Naive thymus-derived CD4-positive, alpha-beta T cell (primary cell): ENCODE measurements around the gene DNMT3A. TPM values are rescaled to one million over a fixed set of nuclear protein-coding genes. Genes with fewer than 3 reads are reported as not detected.
A peak's percentile ranks its signal among the peaks of the same experiment; 100 is the strongest.

Experiments
- ATAC-seq: fragments of 150-1000 bp; cut with Tn5 transposase; 2 replicates; pipeline ENCODE4 v1.10.0; 2021; ENCODE audit warnings: mild to moderate bottlenecking, moderate library complexity
- CTCF ChIA-PET: fragments of 350-600 bp; sonication (Branson Sonifier 250); formaldehyde crosslinking; loops from one replicate; lab custom pipeline; 2021; ENCODE audit warnings: antibody characterized with exemption; lab: Charles Lee
- POLR2A ChIA-PET: fragments of 350-600 bp; sonication (Branson Sonifier 250); formaldehyde crosslinking; loops from one replicate; lab custom pipeline; 2021; ENCODE audit warnings: antibody characterized with exemption, inconsistent platforms; lab: Charles Lee
- DNase-seq, 9 donors: peaks; one replicate each; pipeline versions ENCODE4 v3.0.0 to v3.0.0-alpha.2; 2020 to 2022; ENCODE audit warnings: mixed read lengths in 1 of 9
- H3K27ac ChIP-seq: one replicate; pipeline ENCODE4 v1.7.0; 2013; ENCODE audit warnings: mild to moderate bottlenecking, low read depth, low read length, moderate library complexity
- H3K27me3 ChIP-seq, 2 donors: one replicate each; pipeline ENCODE4 v1.7.0; 2013; ENCODE audit warnings: low read length in 2 of 2, mild to moderate bottlenecking in 2 of 2, moderate library complexity in 2 of 2; ENCODE audit not compliant: control insufficient read depth in 2 of 2, insufficient read depth in 2 of 2
- H3K36me3 ChIP-seq, 3 experiments: 1 replicate in 2 of 3; 2 replicates in 1 of 3; pipeline ENCODE4 v1.7.0; 2013; ENCODE audit warnings: low read length in 3 of 3, mild to moderate bottlenecking in 3 of 3, moderate library complexity in 1 of 3; ENCODE audit not compliant: insufficient read depth in 3 of 3, control insufficient read depth in 2 of 3
- H3K4me1 ChIP-seq, 2 donors: one replicate each; pipeline ENCODE4 v1.7.0; 2013; ENCODE audit warnings: low read length in 2 of 2, mild to moderate bottlenecking in 2 of 2, moderate library complexity in 1 of 2; ENCODE audit not compliant: control insufficient read depth in 2 of 2, insufficient read depth in 2 of 2
- H3K4me3 ChIP-seq: 2 replicates; pipeline ENCODE4 v1.7.0; 2013; ENCODE audit warnings: mild to moderate bottlenecking, low read length
- H3K9me3 ChIP-seq, 3 experiments: 1 replicate in 2 of 3; 2 replicates in 1 of 3; pipeline ENCODE4 v1.7.0; 2013; ENCODE audit warnings: low read length in 3 of 3; ENCODE audit not compliant: control insufficient read depth in 2 of 3
- H3K27ac Mint-ChIP-seq, 9 donors: one replicate each; pipeline ENCODE4 v1.8.0; 2020 to 2022; ENCODE audit warnings: mixed read lengths in 9 of 9, mild to moderate bottlenecking in 8 of 9, moderate library complexity in 5 of 9, inconsistent platforms in 2 of 9
- H3K27me3 Mint-ChIP-seq, 5 donors: one replicate each; pipeline ENCODE4 v1.8.0; 2021 to 2022; ENCODE audit warnings: mixed read lengths in 5 of 5, mild to moderate bottlenecking in 1 of 5
- H3K36me3 Mint-ChIP-seq, 5 donors: one replicate each; pipeline ENCODE4 v1.8.0; 2020 to 2022; ENCODE audit warnings: mixed read lengths in 5 of 5, mild to moderate bottlenecking in 3 of 5, inconsistent platforms in 1 of 5
- H3K4me1 Mint-ChIP-seq, 7 donors: one replicate each; pipeline ENCODE4 v1.8.0; 2020 to 2022; ENCODE audit warnings: mixed read lengths in 7 of 7, mild to moderate bottlenecking in 3 of 7, inconsistent platforms in 1 of 7
- H3K4me3 Mint-ChIP-seq, 10 donors: one replicate each; pipeline ENCODE4 v1.8.0; 2020 to 2022; ENCODE audit warnings: mild to moderate bottlenecking in 10 of 10, mixed read lengths in 10 of 10, moderate library complexity in 6 of 10, inconsistent platforms in 2 of 10
- H3K9me3 Mint-ChIP-seq, 11 donors: one replicate each; pipeline ENCODE4 v1.8.0; 2020 to 2022; ENCODE audit warnings: mixed read lengths in 11 of 11, mild to moderate bottlenecking in 4 of 11, inconsistent platforms in 1 of 11, moderate library complexity in 1 of 11
- intact Hi-C, 2 donors: fragments of 100-400 bp; cut with micrococcal nuclease; formaldehyde crosslinking; loops; one replicate each; pipeline ENCODE4 v1.15.1; 2023
- polyA plus RNA-seq, 2 donors: library from polyadenylated mRNA; unstranded; fragments of 300-500 nt; fragmentation: Illumina TruSeq; gene quantifications; one replicate each; pipeline ENCODE4 v1.2.3, GENCODE V29; 2021
- total RNA-seq, 6 experiments: library from RNA in 5 of 6; stranded (reverse) in 5 of 6; gene quantifications; 1 replicate in 5 of 6; 2 replicates in 1 of 6; pipeline ENCODE4 v1.2.3 and lab custom pipeline; 2021 to 2026

DNMT3A gene
- total and polyA plus RNA-seq, 7 experiments from 2014 or later: 19.4 to 117 (median 80.7) TPM

- H3K27ac ChIP-seq: peak overlapping the region; percentile 69
- peak overlapping the region; percentile 49 to 95 (median 79) for H3K27ac Mint-ChIP-seq
- H3K27me3 Mint-ChIP-seq: no peaks in the 10 kb centered on the region
- peaks cover 0 to 3% (median 0%) of the 10 kb centered on the region in 5 donors for H3K36me3 Mint-ChIP-seq
- H3K4me3 Mint-ChIP-seq: peak overlapping the region; percentile 58 to 89 (median 81)
- no peaks in the 10 kb centered on the region for H3K9me3 ChIP-seq
- intact Hi-C loops: loop anchor here (5.0 to 10.0 kb wide), 3 partner anchors 37 to 538 kb away; partner anchors contain the start of genes ASXL2 (in 1 of the 2) and DTNB (in 1 of the 2)
- H3K4me1 ChIP-seq: peaks cover 7 to 57% of the 10 kb centered on the region in 2 donors
- H3K36me3 ChIP-seq: no peaks in the 10 kb centered on the region
- DNase-seq (peak in 4 of 9 donors; percentile 23 to 44 (median 34)), ATAC-seq (no peak)
- peaks cover 41 to 55% (median 48%) of the 10 kb centered on the region in 7 donors for H3K4me1 Mint-ChIP-seq
- POLR2A ChIA-PET: interaction anchor here (0.6 to 2.3 kb wide), 10 partner anchors 13 to 66 kb away, joined by 3 to 8 read pairs (median 3); no protein-coding TSS in a partner anchor
- no peaks in the 10 kb centered on the region for H3K27me3 ChIP-seq
- H3K4me3 ChIP-seq: no peak overlapping the region
- no peaks in the 10 kb centered on the region for H3K9me3 Mint-ChIP-seq
- CTCF ChIA-PET: interaction anchor here (3.1 kb wide), 1 partner anchor 25 kb away, joined by 18 read pairs; no protein-coding TSS in a partner anchor
Measured at GRCh38 chr2:25339791-25340180, 1.9 kb downstream of the DNMT3A start.

GRCh38 chr2:25339211-25339674 is 2.5 kb downstream of the DNMT3A start:
- no peaks in the 10 kb centered on the region for H3K9me3 ChIP-seq
- peak overlapping the region; percentile 69 for H3K27ac ChIP-seq
- ATAC-seq (no peak), DNase-seq (no peak)
- H3K27me3 Mint-ChIP-seq: no peaks in the 10 kb centered on the region
- H3K36me3 Mint-ChIP-seq: peaks cover 0 to 3% (median 0%) of the 10 kb centered on the region in 5 donors
- H3K9me3 Mint-ChIP-seq: no peaks in the 10 kb centered on the region
- ChIA-PET CTCF (interaction anchor here (1.5 to 3.1 kb wide), 2 partner anchors 24 to 30 kb away, joined by 5 to 18 read pairs; no protein-coding TSS in a partner anchor), POLR2A (interaction anchor here (0.6 to 3.1 kb wide), 8 partner anchors 30 to 88 kb away, joined by 3 to 8 read pairs (median 6); no protein-coding TSS in a partner anchor)
- no peak overlapping the region for H3K4me3 ChIP-seq
- peak overlapping the region; percentile 58 to 89 (median 81) for H3K4me3 Mint-ChIP-seq
- peak overlapping the region; percentile 49 to 95 (median 87) for H3K27ac Mint-ChIP-seq
- H3K4me1 Mint-ChIP-seq: peaks cover 46 to 60% (median 54%) of the 10 kb centered on the region in 7 donors
- intact Hi-C loops: loop anchor here in 1 of 2 donors (5.0 kb wide), 1 partner anchor 37 kb away; no protein-coding TSS in a partner anchor
- H3K4me1 ChIP-seq: peaks cover 12 to 61% of the 10 kb centered on the region in 2 donors
- no peaks in the 10 kb centered on the region for H3K27me3 ChIP-seq
- no peaks in the 10 kb centered on the region for H3K36me3 ChIP-seq

DNA sequence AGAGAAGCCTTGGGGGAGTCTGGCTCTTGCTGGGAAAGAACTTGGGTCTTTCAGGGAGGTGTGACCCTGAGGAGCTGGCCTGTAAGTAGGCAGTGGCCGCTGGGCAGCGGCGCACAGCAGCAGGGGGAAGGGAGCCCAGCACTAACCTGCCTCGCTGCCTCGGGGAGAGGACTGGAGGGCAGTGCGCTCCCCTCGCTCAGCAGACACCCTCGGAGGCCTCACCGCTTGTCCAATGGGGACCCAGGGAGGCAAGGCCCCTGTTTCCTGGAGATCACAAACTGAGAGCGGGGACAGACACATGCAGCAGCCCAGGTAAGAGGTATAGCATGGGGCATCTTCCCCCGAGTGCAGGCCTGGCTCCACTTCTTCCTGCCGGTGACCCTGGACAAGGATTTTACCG is 3.3 kb downstream of the DNMT3A start:
- ChIA-PET CTCF (interaction anchor here (0.7 to 3.1 kb wide), 3 partner anchors 9 to 29 kb away, joined by 3 to 18 read pairs (median 5); no protein-coding TSS in a partner anchor), POLR2A (interaction anchor here (0.6 to 3.1 kb wide), 10 partner anchors 15 to 87 kb away, joined by 3 to 13 read pairs (median 8); no protein-coding TSS in a partner anchor)
- intact Hi-C loops: loop anchor here in 1 of 2 donors (5.0 kb wide), 1 partner anchor 36 kb away; no protein-coding TSS in a partner anchor
- no peak overlapping the region for H3K4me3 ChIP-seq
- peak overlapping the region in 8 of 9 donors; percentile 74 to 96 (median 90) for H3K27ac Mint-ChIP-seq
- H3K4me1 ChIP-seq: peaks cover 19 to 69% of the 10 kb centered on the region in 2 donors
- H3K27ac ChIP-seq: peak overlapping the region; percentile 69
- no peak for DNase-seq
- no peak for ATAC-seq
- H3K9me3 ChIP-seq: no peaks in the 10 kb centered on the region
- no peaks in the 10 kb centered on the region for H3K27me3 ChIP-seq
- peaks cover 0 to 3% (median 0%) of the 10 kb centered on the region in 5 donors for H3K36me3 Mint-ChIP-seq
- peak overlapping the region in 8 of 10 donors; percentile 58 to 89 (median 82) for H3K4me3 Mint-ChIP-seq
- H3K36me3 ChIP-seq: no peaks in the 10 kb centered on the region
- H3K27me3 Mint-ChIP-seq: no peaks in the 10 kb centered on the region
- H3K4me1 Mint-ChIP-seq: peaks cover 48 to 67% (median 61%) of the 10 kb centered on the region in 7 donors
- no peaks in the 10 kb centered on the region for H3K9me3 Mint-ChIP-seq

GRCh38 chr2:25337891-25338290 is 3.8 kb downstream of the DNMT3A start:
- intact Hi-C loops: loop anchor here (1.0 to 5.0 kb wide), 3 partner anchors 23 to 36 kb away; no protein-coding TSS in a partner anchor
- no peaks in the 10 kb centered on the region for H3K27me3 Mint-ChIP-seq
- Histone ChIP-seq H3K4me3 (no peak overlapping the region), H3K36me3 (no peaks in the 10 kb centered on the region), H3K4me1 (peaks cover 18 to 70% of the 10 kb centered on the region in 2 donors), H3K27ac (peak overlapping the region; percentile 69), H3K9me3 (no peaks in the 10 kb centered on the region), H3K27me3 (no peaks in the 10 kb centered on the region)
- peak overlapping the region; percentile 21 to 84 (median 66) for H3K4me3 Mint-ChIP-seq
- ATAC-seq (no peak), DNase-seq (no peak)
- H3K4me1 Mint-ChIP-seq: peaks cover 52 to 70% (median 64%) of the 10 kb centered on the region in 7 donors
- H3K27ac Mint-ChIP-seq: peak overlapping the region; percentile 62 to 96 (median 76)
- ChIA-PET POLR2A (interaction anchor here (0.7 to 3.3 kb wide), 9 partner anchors 11 to 87 kb away, joined by 3 to 25 read pairs (median 7); no protein-coding TSS in a partner anchor), CTCF (interaction anchor here (1.5 to 3.1 kb wide), 3 partner anchors 23 to 61 kb away, joined by 4 to 18 read pairs (median 5); no protein-coding TSS in a partner anchor)
- peaks cover 0 to 3% (median 0%) of the 10 kb centered on the region in 5 donors for H3K36me3 Mint-ChIP-seq
- H3K9me3 Mint-ChIP-seq: no peaks in the 10 kb centered on the region

- Histone ChIP-seq H3K9me3 (no peaks in the 10 kb centered on the region), H3K27ac (peak overlapping the region; percentile 69), H3K36me3 (no peaks in the 10 kb centered on the region), H3K27me3 (no peaks in the 10 kb centered on the region), H3K4me3 (no peak overlapping the region), H3K4me1 (peaks cover 13 to 67% of the 10 kb centered on the region in 2 donors)
- Mint-ChIP-seq H3K27ac (peak overlapping the region; percentile 62 to 96 (median 76)), H3K36me3 (peaks cover 0 to 3% (median 0%) of the 10 kb centered on the region in 5 donors), H3K9me3 (no peaks in the 10 kb centered on the region), H3K4me3 (peak overlapping the region; percentile 21 to 84 (median 66)), H3K27me3 (no peaks in the 10 kb centered on the region), H3K4me1 (peaks cover 54 to 76% (median 70%) of the 10 kb centered on the region in 7 donors)
- POLR2A ChIA-PET: interaction anchor here (0.7 to 3.3 kb wide), 12 partner anchors 11 to 86 kb away, joined by 3 to 25 read pairs (median 6); no protein-coding TSS in a partner anchor
- CTCF ChIA-PET: interaction anchor here (0.8 to 3.1 kb wide), 6 partner anchors 13 to 171 kb away, joined by 3 to 18 read pairs (median 3); no protein-coding TSS in a partner anchor
- intact Hi-C loops: loop anchor here (1.0 to 5.0 kb wide), 3 partner anchors 22 to 35 kb away; no protein-coding TSS in a partner anchor
- ATAC-seq (no peak), DNase-seq (peak in 2 of 9 donors; percentile 35 to 46)
Measured at GRCh38 chr2:25337276-25337675, 4.4 kb downstream of the DNMT3A start.

- H3K4me1 Mint-ChIP-seq: peaks cover 61 to 85% (median 78%) of the 10 kb centered on the region in 7 donors
- peaks cover 13 to 67% of the 10 kb centered on the region in 2 donors for H3K4me1 ChIP-seq
- DNase-seq (no peak), ATAC-seq (no peak)
- intact Hi-C loops: loop anchor here (2.0 to 5.0 kb wide), 2 partner anchors 22 to 34 kb away; no protein-coding TSS in a partner anchor
- ChIA-PET CTCF (interaction anchor here (1.0 to 1.7 kb wide), 4 partner anchors 15 to 171 kb away, joined by 3 to 4 read pairs (median 3); no protein-coding TSS in a partner anchor), POLR2A (interaction anchor here (1.0 to 3.3 kb wide), 9 partner anchors 13 to 85 kb away, joined by 4 to 25 read pairs (median 7); no protein-coding TSS in a partner anchor)
- no peaks in the 10 kb centered on the region for H3K9me3 Mint-ChIP-seq
- peak overlapping the region in 9 of 10 donors; percentile 4 to 81 (median 53) for H3K4me3 Mint-ChIP-seq
- H3K27ac ChIP-seq: peak overlapping the region; percentile 69
- peaks cover 0 to 6% (median 0%) of the 10 kb centered on the region in 5 donors for H3K36me3 Mint-ChIP-seq
- no peaks in the 10 kb centered on the region for H3K9me3 ChIP-seq
- H3K27me3 ChIP-seq: no peaks in the 10 kb centered on the region
- no peaks in the 10 kb centered on the region for H3K36me3 ChIP-seq
- no peaks in the 10 kb centered on the region for H3K27me3 Mint-ChIP-seq
- peak overlapping the region; percentile 15 to 96 (median 76) for H3K27ac Mint-ChIP-seq
- H3K4me3 ChIP-seq: no peak overlapping the region
Measured at GRCh38 chr2:25336383-25336841, 5.3 kb downstream of the DNMT3A start.
